ENCODE measurements around the gene LCP2. TPM values are rescaled to one million over a fixed set of nuclear protein-coding genes. Genes with fewer than 3 reads are reported as not detected.

LCP2 gene
- total RNA-seq, 1 experiment from 2014 or later = 0.61 TPM

GRCh38 chr5:170216257-170216864 lies 81.2 kb downstream of the LCP2 start:
- Histone ChIP-seq H3K4me1 (ENCODE audit: control insufficient read depth in 1 of 2, insufficient read depth in 2 of 2, low read length in 2 of 2) (peaks cover 2 to 18% of the 10 kb centered on the region in 2 experiments; a peak in 2 of 4 replicates), H3K27ac (ENCODE audit: low read depth, low read length) (no peak overlapping the region), H3K79me2 (ENCODE audit: insufficient read depth, low read length) (no peaks in the 10 kb centered on the region), H3K36me3 (ENCODE audit: control insufficient read depth in 1 of 2, insufficient read depth in 2 of 2, low read length in 2 of 2) (no peaks in the 10 kb centered on the region), H3K9me3 (ENCODE audit: control insufficient read depth in 1 of 2, insufficient read depth in 1 of 2, low read depth in 1 of 2, low read length in 2 of 2) (no peaks in the 10 kb centered on the region), H3K9me2 (ENCODE audit: insufficient read depth) (no peaks in the 10 kb centered on the region), H3K9ac (ENCODE audit: low read length) (no peak overlapping the region), H2AFZ (ENCODE audit: low read depth, low read length, poor library complexity, severe bottlenecking) (no peak overlapping the region), H3K4me2 (ENCODE audit: low read length) (no peak overlapping the region), H4K20me1 (ENCODE audit: insufficient read depth) (no peaks in the 10 kb centered on the region), H3K4me3 (replicated peaks in 1 of 2; ENCODE audit: low read depth in 1 of 2, low read length in 2 of 2) (no peak overlapping the region), H3K27me3 (ENCODE audit: insufficient read depth, low read length) (no peaks in the 10 kb centered on the region; the same call in 1 of the 2 replicates)
- ATAC-seq (peak; percentile 71), DNase-seq (ENCODE audit: low read depth, low spot score) (peak; percentile 35)
- ChIA-PET POLR2A (no interaction called here), RAD21 (ENCODE audit: low non-redundant PET in 1 of 2, low total read pairs in 2 of 2, uncharacterized antibody in 2 of 2, unreplicated experiment in 2 of 2) (interaction anchor here (1.1 kb wide), 3 partner anchors 115 to 120 kb away, joined by 3 to 4 read pairs (median 4); no protein-coding TSS in a partner anchor), CTCF (interaction anchor here (0.7 to 1.1 kb wide), 18 partner anchors 10 to 1229 kb away, joined by 3 to 40 read pairs (median 4); partner anchors contain the start of gene SPDL1)
- TF ChIP-seq CTCF (IDR thresholded peaks at IDR 0.05 in 2 of 3, conservative IDR thresholded peaks at IDR 0.05 in 1 of 3; ENCODE audit: borderline replicate concordance in 1 of 3, insufficient read depth in 1 of 3, low read depth in 2 of 3, low read length in 2 of 3) = peak; percentile 44 to 69 (median 66); a peak in 5 of 6 replicates
- TF ChIP-seq RAD21 (IDR thresholded peaks at IDR 0.05; ENCODE audit: low read depth) = peak; percentile 87
- TF ChIP-seq, protein P1, sequence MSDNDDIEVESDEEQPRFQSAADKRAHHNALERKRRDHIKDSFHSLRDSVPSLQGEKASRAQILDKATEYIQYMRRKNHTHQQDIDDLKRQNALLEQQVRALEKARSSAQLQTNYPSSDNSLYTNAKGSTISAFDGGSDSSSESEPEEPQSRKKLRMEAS (IDR thresholded peaks at IDR 0.05) = no peak
- no peak for TF ChIP-seq SP1 (IDR thresholded peaks at IDR 0.05; ENCODE audit: low read depth)
- intact Hi-C loops (cut with micrococcal nuclease) = loop anchor here (1.0 to 10.0 kb wide), 4 partner anchors 116 to 1269 kb away; no protein-coding TSS in a partner anchor
- no TSS peak for BruUV-seq (replicated peaks)
